HFF-Myc (cell line): ENCODE results near the gene SPATA17.

Source experiments
- DNase-seq: peaks from one replicate; pipeline ENCODE4 v3.0.0-alpha.2; 2011; ENCODE audit warnings: low read depth; ENCODE audit errors: extremely low read depth
- H3K4me3 ChIP-seq: replicated peaks from 2 replicates; pipeline ENCODE4 v1.5.1; 2011; ENCODE audit warnings: low read depth, mild to moderate bottlenecking, control low read depth, low read length
- TF ChIP-seq, protein P1 (sequence below): IDR thresholded peaks from 2 replicates; pipeline ENCODE4 v1.5.1; 2012; ENCODE audit warnings: mild to moderate bottlenecking, low read depth, low read length, control low read depth; ENCODE audit errors: missing control alignments

Gene SPATA17

DNA sequence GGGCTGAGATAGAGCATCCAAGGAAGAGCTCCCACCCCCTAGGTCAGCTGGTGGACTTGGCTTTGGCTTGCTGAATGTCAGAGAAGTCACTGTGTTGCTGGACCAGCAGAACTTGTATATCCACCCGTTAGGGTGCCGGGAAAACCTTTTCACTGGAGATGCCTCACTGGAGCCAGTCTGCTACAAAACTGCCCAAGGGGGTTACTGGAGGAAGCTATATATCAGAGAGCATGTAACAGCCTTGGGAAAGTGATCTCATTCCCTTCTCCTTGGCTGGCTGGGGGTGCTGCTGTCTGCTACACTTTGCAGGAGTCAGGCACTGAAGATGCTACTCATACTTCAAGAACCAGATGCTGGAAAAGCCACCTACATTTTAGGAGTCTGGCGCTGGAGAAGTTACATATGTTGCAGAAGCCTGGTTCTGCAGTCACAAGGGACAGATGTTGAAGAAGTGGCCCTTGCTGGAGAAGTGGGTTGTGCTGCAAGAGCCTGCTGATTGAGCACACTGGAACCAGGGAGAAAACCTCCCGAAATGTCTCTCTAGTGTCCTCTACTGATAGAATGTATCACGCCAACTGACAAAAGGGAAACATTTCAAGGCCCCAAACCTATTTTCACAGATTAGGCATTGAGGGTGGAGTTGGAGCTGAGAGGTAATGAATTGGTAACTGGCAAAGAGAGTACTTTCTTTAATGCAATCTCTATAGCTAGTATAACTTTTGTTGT, 250.6 kb downstream of the SPATA17 start:
- DNase-seq: no peak
- TF ChIP-seq, protein P1, sequence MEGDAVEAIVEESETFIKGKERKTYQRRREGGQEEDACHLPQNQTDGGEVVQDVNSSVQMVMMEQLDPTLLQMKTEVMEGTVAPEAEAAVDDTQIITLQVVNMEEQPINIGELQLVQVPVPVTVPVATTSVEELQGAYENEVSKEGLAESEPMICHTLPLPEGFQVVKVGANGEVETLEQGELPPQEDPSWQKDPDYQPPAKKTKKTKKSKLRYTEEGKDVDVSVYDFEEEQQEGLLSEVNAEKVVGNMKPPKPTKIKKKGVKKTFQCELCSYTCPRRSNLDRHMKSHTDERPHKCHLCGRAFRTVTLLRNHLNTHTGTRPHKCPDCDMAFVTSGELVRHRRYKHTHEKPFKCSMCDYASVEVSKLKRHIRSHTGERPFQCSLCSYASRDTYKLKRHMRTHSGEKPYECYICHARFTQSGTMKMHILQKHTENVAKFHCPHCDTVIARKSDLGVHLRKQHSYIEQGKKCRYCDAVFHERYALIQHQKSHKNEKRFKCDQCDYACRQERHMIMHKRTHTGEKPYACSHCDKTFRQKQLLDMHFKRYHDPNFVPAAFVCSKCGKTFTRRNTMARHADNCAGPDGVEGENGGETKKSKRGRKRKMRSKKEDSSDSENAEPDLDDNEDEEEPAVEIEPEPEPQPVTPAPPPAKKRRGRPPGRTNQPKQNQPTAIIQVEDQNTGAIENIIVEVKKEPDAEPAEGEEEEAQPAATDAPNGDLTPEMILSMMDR: no peak

DNA sequence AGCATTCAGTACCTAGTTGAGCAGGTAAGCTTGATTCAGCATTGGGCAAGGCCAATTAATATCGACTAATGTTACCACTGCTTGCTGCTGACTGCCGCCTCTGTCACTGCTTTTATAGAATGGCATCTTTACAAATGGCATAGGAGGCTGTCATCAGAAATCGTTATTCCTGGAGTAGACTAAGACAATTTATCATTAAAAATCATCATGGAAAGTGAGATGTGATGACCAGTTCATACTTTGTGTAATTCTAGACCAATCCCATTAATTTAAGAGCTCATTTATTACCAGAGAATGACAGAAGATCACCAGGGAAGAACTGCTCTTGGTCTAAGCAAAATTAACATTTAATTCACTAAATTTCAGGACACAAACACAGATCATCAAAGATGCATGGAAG, 254.0 kb downstream of the SPATA17 start:
- H3K4me3 ChIP-seq: no peak overlapping the region
- TF ChIP-seq, protein P1: no peak
- DNase-seq: no peak

More for the DNA sequence above, 250.6 kb downstream of the SPATA17 start:
- H3K4me3 ChIP-seq: no peak overlapping the region

DNA sequence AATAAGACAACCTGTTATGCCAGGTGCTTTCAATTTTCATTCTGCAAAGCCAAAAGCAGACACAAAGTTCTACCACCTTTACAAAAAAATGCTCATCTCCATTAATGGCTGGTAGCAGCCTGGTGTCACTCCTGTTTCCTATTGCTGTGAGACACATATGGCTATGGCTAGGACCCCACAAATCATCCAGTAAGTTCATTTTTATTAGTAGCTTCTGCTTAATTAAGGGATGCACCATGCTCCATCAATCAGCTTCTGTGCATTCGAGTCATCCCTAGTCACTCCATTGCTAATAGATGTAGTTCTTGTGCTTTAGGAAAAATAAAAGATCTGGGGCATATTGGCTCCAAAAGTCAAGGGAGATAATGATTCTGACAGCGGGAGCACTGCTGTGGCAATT, 257.2 kb downstream of the SPATA17 start:
- H3K4me3 ChIP-seq: no peak overlapping the region
- TF ChIP-seq, protein P1: no peak
- DNase-seq: no peak

DNA sequence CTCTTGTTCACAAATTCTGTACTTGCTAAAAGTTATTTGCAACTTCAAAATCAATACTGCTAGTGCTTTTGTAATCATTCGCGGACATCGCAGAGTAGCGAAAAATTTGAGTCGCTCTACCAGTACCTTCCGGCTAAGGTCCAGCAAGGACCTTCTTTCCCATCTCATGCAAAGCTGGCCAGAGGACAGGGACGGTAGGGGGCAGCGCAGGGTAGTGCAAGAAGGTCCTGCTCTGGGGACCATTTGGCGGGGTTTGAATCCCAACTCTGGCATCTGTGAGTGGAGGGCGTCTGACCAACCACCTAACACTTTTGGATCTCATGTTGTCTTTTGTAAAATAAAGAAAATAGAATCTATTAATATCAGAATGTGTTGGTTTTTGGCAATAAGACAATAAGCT, 258.3 kb downstream of the SPATA17 start:
- DNase-seq: no peak
- H3K4me3 ChIP-seq: no peak overlapping the region
- TF ChIP-seq, protein P1: peak; percentile 18

DNA sequence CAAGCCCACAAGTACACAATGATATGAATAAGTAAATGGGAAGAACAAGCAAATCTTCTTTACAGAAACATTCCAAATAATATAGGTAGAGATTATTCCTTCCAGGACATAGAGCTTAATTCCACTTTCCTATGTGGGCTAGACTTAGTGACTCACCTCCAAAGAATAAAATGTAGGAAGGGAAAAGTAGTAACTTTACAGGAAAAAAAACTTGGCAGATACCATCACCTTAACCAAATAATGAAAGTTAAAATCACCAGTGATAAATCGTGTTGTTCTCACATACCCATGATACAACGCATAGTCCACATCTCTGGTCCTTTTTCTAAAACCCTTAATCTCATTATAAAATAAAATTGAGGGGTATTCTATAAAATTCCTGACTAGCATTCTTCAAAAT, 260.8 kb downstream of the SPATA17 start:
- DNase-seq: no peak
- no peak overlapping the region for H3K4me3 ChIP-seq
- TF ChIP-seq, protein P1: no peak

DNA sequence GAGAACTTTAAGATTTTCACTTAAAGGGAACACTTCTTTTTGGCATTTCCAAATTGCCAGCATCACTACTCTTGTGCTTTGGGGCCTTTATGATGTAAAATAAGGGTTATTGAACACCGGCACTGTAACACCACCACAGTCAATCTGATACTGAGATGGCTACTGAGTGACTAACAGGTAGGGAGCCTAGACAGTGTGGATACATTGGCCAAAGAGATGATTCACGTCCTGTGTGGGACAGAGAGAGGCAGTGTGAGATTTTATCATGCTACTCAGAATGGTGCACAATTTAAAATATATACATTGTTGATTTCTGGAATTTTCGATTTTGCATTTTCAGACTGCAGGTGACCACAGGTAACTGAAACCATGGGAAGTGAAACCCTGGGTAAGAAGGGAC, 261.6 kb downstream of the SPATA17 start:
- no peak overlapping the region for H3K4me3 ChIP-seq
- TF ChIP-seq, protein P1: no peak
- no peak for DNase-seq

DNA sequence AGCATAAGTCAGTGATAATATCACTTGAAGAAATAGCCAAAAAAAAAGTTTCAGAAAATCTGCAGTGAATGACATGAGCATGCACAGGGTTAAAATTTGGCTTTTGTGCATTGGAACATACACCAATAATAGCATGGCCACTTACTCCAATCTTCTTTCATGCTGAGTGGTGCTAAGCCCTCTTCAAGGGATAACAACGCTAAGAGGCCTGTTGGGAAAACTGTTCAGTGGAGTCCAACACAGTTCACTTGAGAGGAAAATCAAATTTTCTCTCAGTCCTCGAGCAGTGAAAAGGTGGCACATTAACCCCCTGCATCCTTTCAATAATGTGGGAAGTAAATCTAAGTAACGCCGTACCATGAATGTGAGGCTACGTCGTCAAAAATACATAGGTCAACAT, 264.7 kb downstream of the SPATA17 start:
- TF ChIP-seq, protein P1: no peak
- no peak for DNase-seq
- no peak overlapping the region for H3K4me3 ChIP-seq
